B cell (primary cell): ENCODE data around the gene PTPRG.

ENCODE experiments used
- EZH2 ChIP-seq: IDR thresholded peaks from 2 replicates; pipeline ENCODE4 v1.6.1; 2012; ENCODE audit warnings: borderline replicate concordance, low read depth, mild to moderate bottlenecking, moderate library complexity, low read length; ENCODE audit not compliant: insufficient read depth, poor library complexity, severe bottlenecking
- TF ChIP-seq, protein P1 (sequence below): fragments of 200-600 bp; IDR thresholded peaks from one replicate; pipeline ENCODE4 v1.8.0; 2022; ENCODE audit warnings: antibody characterized with exemption, mild to moderate bottlenecking

GRCh38 chr3:61790411-61790810 is 229.0 kb downstream of the PTPRG start:
- TF ChIP-seq, protein P1, sequence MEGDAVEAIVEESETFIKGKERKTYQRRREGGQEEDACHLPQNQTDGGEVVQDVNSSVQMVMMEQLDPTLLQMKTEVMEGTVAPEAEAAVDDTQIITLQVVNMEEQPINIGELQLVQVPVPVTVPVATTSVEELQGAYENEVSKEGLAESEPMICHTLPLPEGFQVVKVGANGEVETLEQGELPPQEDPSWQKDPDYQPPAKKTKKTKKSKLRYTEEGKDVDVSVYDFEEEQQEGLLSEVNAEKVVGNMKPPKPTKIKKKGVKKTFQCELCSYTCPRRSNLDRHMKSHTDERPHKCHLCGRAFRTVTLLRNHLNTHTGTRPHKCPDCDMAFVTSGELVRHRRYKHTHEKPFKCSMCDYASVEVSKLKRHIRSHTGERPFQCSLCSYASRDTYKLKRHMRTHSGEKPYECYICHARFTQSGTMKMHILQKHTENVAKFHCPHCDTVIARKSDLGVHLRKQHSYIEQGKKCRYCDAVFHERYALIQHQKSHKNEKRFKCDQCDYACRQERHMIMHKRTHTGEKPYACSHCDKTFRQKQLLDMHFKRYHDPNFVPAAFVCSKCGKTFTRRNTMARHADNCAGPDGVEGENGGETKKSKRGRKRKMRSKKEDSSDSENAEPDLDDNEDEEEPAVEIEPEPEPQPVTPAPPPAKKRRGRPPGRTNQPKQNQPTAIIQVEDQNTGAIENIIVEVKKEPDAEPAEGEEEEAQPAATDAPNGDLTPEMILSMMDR, result no peak
- TF ChIP-seq EZH2, result no peak
